Mesothelial cell of epicardium (in vitro differentiated cells): ENCODE data around the gene FRYL. TPM values are rescaled to one million over a fixed set of nuclear protein-coding genes. Genes with fewer than 3 reads are reported as not detected.

Experiments
- DNase-seq, 2 experiments: peaks; one replicate each; pipeline ENCODE4 v3.0.0; 2021; ENCODE audit warnings: low spot score in 2 of 2; ENCODE audit not compliant: unreplicated experiment in 2 of 2
- H3K27ac Mint-ChIP-seq: 2 replicates; pipeline ENCODE4 v1.8.0; 2021; ENCODE audit warnings: mixed read lengths
- H3K27me3 Mint-ChIP-seq: 2 replicates; pipeline ENCODE4 v1.8.0; 2021; ENCODE audit warnings: low read depth, mixed read lengths
- H3K36me3 Mint-ChIP-seq: 2 replicates; pipeline ENCODE4 v1.8.0; 2021; ENCODE audit warnings: mixed read lengths
- H3K4me1 Mint-ChIP-seq: 2 replicates; pipeline ENCODE4 v1.8.0; 2021; ENCODE audit warnings: mixed read lengths
- H3K4me3 Mint-ChIP-seq: 2 replicates; pipeline ENCODE4 v1.8.0; 2021; ENCODE audit warnings: mild to moderate bottlenecking, moderate library complexity, mixed read lengths
- H3K9me3 Mint-ChIP-seq: 2 replicates; pipeline ENCODE4 v1.8.0; 2021; ENCODE audit warnings: mixed read lengths
- CTCF ChIP-seq: fragments of 200-600 bp; sonication (generic); IDR thresholded peaks from one replicate; pipeline ENCODE4 v1.5.0; 2021; ENCODE audit warnings: antibody characterized with exemption; ENCODE audit not compliant: unreplicated experiment
- total RNA-seq: library from RNA; stranded (reverse); gene quantifications from 3 replicates; pipeline ENCODE4 v1.2.1, GENCODE V29; 2021

The FRYL gene
- total RNA-seq, 1 donor from 2014 or later, result 57.0 TPM

GRCh38 chr4:48620831-48621230 lies 159.2 kb downstream of the FRYL start:
- Mint-ChIP-seq H3K27ac (no peak overlapping the region), H3K4me3 (no peak overlapping the region)

GRCh38 chr4:48620093-48620492 lies 160.0 kb downstream of the FRYL start:
- H3K4me3 Mint-ChIP-seq, result no peak overlapping the region
- H3K4me1 Mint-ChIP-seq, result peaks cover 4% of the 10 kb centered on the region
- H3K36me3 Mint-ChIP-seq, result peaks cover 31% of the 10 kb centered on the region
- DNase-seq, result no peak
- H3K9me3 Mint-ChIP-seq, result peaks cover 16% of the 10 kb centered on the region
- no peak for TF ChIP-seq CTCF
- H3K27me3 Mint-ChIP-seq, result no peaks in the 10 kb centered on the region
- no peak overlapping the region for H3K27ac Mint-ChIP-seq

More at GRCh38 chr4:48620831-48621230, 159.2 kb downstream of the FRYL start:
- no peak for DNase-seq
- Mint-ChIP-seq H3K27me3 (no peaks in the 10 kb centered on the region), H3K9me3 (peaks cover 11% of the 10 kb centered on the region), H3K4me1 (peaks cover 4% of the 10 kb centered on the region), H3K36me3 (peaks cover 26% of the 10 kb centered on the region)
- no peak for TF ChIP-seq CTCF

- no peaks in the 10 kb centered on the region for H3K36me3 Mint-ChIP-seq
- no peak for TF ChIP-seq CTCF
- no peaks in the 10 kb centered on the region for H3K27me3 Mint-ChIP-seq
- H3K4me3 Mint-ChIP-seq, result no peak overlapping the region
- no peak for DNase-seq
- H3K9me3 Mint-ChIP-seq, result no peaks in the 10 kb centered on the region
- H3K4me1 Mint-ChIP-seq, result peaks cover 40% of the 10 kb centered on the region
- no peak overlapping the region for H3K27ac Mint-ChIP-seq
These were observed 175.6 kb downstream of the FRYL start for GRCh38 chr4:48604527-48604926.

GRCh38 chr4:48604041-48604440 lies 176.0 kb downstream of the FRYL start:
- Mint-ChIP-seq H3K4me3 (no peak overlapping the region), H3K9me3 (no peaks in the 10 kb centered on the region), H3K36me3 (no peaks in the 10 kb centered on the region), H3K27me3 (no peaks in the 10 kb centered on the region), H3K4me1 (peaks cover 42% of the 10 kb centered on the region), H3K27ac (no peak overlapping the region)
- DNase-seq, result no peak
- TF ChIP-seq CTCF, result no peak

- no peaks in the 10 kb centered on the region for H3K27me3 Mint-ChIP-seq
- no peak overlapping the region for H3K4me3 Mint-ChIP-seq
These were observed 176.6 kb downstream of the FRYL start for GRCh38 chr4:48603366-48604003.

More at GRCh38 chr4:48603366-48604003, 176.6 kb downstream of the FRYL start:
- Mint-ChIP-seq H3K4me1 (peaks cover 42% of the 10 kb centered on the region), H3K9me3 (no peaks in the 10 kb centered on the region), H3K27ac (no peak overlapping the region), H3K36me3 (peaks cover 4% of the 10 kb centered on the region)
- DNase-seq, result no peak
- TF ChIP-seq CTCF, result no peak
